ENCODE measurements around the gene ARHGAP18.

Gene ARHGAP18

DNA sequence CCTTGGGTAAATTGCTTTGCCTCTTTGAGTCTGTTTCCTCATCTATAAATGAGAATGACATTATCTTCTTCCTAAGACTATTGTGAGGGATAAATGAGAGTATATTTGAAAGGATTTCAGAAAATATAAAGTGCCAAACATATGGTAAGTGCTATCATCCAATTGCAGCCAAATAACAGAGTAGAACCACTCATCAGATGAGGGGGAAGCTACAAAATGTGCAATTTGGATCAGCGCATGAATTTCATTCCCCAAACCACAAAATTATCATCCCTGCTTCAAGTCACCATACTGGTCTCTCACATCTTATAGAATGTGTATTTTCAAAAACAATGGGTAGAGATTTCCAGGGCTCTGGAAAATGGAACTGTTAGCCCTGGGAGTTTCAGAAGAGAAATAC lies 158.5 kb downstream of the ARHGAP18 start:
- CTCF ChIA-PET, result interaction anchor here (1.1 to 1.4 kb wide), 2 partner anchors 52 to 224 kb away, joined by 4 to 7 read pairs; no protein-coding TSS in a partner anchor
- no peaks in the 10 kb centered on the region for H3K9me3 ChIP-seq (ENCODE audit: control insufficient read depth, insufficient read depth, low read depth, low read length)
- no peak overlapping the region for H3K27ac ChIP-seq (ENCODE audit: extremely low read depth, low read depth, low read length)
- H3K36me3 ChIP-seq (ENCODE audit: control insufficient read depth in 2 of 2, insufficient read depth in 1 of 2, low read length in 2 of 2), result no peaks in the 10 kb centered on the region
- H3K4me1 ChIP-seq (ENCODE audit: control insufficient read depth, insufficient read depth, low read length), result no peaks in the 10 kb centered on the region
- POLR2A ChIA-PET, result no interaction called here
- no peak overlapping the region for H3K4me3 ChIP-seq (ENCODE audit: low read depth, low read length)
- no peak for TF ChIP-seq ZNF558 (tag by site-specific recombination; IDR thresholded peaks at IDR 0.05)
- TF ChIP-seq ZNF48 (tag by site-specific recombination; IDR thresholded peaks at IDR 0.05), result no peak
- no peak for TF ChIP-seq ZNF155 (tag by site-specific recombination; IDR thresholded peaks at IDR 0.05)
- TF ChIP-seq ZNF768 (tag by site-specific recombination; IDR thresholded peaks at IDR 0.05), result no peak
- TF ChIP-seq ZNF776 (tag by site-specific recombination; IDR thresholded peaks at IDR 0.05; ENCODE audit: borderline replicate concordance), result no peak
- TF ChIP-seq ZNF561 (tag by site-specific recombination; IDR thresholded peaks at IDR 0.05; ENCODE audit: borderline replicate concordance), result no peak
- no peak for TF ChIP-seq SP3 (tag by site-specific recombination; IDR thresholded peaks at IDR 0.05)
- TF ChIP-seq ZFP3 (tag by site-specific recombination; IDR thresholded peaks at IDR 0.05; ENCODE audit: low read depth), result no peak
- TF ChIP-seq, protein P1, sequence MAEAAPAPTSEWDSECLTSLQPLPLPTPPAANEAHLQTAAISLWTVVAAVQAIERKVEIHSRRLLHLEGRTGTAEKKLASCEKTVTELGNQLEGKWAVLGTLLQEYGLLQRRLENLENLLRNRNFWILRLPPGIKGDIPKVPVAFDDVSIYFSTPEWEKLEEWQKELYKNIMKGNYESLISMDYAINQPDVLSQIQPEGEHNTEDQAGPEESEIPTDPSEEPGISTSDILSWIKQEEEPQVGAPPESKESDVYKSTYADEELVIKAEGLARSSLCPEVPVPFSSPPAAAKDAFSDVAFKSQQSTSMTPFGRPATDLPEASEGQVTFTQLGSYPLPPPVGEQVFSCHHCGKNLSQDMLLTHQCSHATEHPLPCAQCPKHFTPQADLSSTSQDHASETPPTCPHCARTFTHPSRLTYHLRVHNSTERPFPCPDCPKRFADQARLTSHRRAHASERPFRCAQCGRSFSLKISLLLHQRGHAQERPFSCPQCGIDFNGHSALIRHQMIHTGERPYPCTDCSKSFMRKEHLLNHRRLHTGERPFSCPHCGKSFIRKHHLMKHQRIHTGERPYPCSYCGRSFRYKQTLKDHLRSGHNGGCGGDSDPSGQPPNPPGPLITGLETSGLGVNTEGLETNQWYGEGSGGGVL (tag by site-specific recombination; IDR thresholded peaks at IDR 0.05), result no peak
- no peak for TF ChIP-seq ZNF785 (tag by site-specific recombination; IDR thresholded peaks at IDR 0.05)
- TF ChIP-seq ZBTB21 (tag by site-specific recombination; IDR thresholded peaks at IDR 0.05), result no peak
- TF ChIP-seq ZNF169 (tag by site-specific recombination; IDR thresholded peaks at IDR 0.05), result no peak
- TF ChIP-seq ZNF707 (tag by site-specific recombination; IDR thresholded peaks at IDR 0.05), result no peak
- TF ChIP-seq ZNF311 (tag by site-specific recombination; IDR thresholded peaks at IDR 0.05; ENCODE audit: borderline replicate concordance), result no peak

DNA sequence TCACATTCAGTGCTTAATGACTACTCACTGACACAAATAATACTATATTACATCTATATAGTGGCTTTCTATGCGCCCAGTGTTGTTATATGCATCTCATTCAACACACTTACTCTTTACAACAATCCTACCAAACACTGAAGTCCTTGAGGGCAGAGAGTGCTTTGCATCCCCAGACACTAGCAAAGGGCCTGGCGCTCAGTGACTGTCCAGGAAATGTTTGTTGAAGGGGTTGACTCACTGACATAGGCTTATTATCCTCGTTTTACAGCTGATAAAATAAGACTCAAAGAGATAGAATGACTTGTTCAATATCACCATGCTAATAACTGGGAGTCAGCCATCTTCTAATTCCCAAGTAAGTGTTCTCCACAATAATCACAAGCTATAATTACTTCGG lies 163.3 kb downstream of the ARHGAP18 start:
- Histone ChIP-seq H3K4me3 (ENCODE audit: low read depth, low read length) (no peak overlapping the region), H3K27ac (ENCODE audit: extremely low read depth, low read depth, low read length) (no peak overlapping the region), H3K36me3 (ENCODE audit: control insufficient read depth in 2 of 2, insufficient read depth in 1 of 2, low read length in 2 of 2) (no peaks in the 10 kb centered on the region), H3K4me1 (ENCODE audit: control insufficient read depth, insufficient read depth, low read length) (no peaks in the 10 kb centered on the region), H3K9me3 (ENCODE audit: control insufficient read depth, insufficient read depth, low read depth, low read length) (no peaks in the 10 kb centered on the region)
- TF ChIP-seq PRDM1 (tag by site-specific recombination; IDR thresholded peaks at IDR 0.05) (no peak), OVOL3 (tag by site-specific recombination; IDR thresholded peaks at IDR 0.05) (no peak), ZNF585B (tag by site-specific recombination; IDR thresholded peaks at IDR 0.05) (no peak), ZNF366 (tag by site-specific recombination; conservative IDR thresholded peaks at IDR 0.05) (no peak), ZNF837 (tag by site-specific recombination; IDR thresholded peaks at IDR 0.05) (no peak)
- POLR2A ChIA-PET, result no interaction called here
- CTCF ChIA-PET, result interaction anchor here (0.6 to 1.9 kb wide), 6 partner anchors 20 to 1013 kb away, joined by 3 to 9 read pairs (median 4); no protein-coding TSS in a partner anchor

DNA sequence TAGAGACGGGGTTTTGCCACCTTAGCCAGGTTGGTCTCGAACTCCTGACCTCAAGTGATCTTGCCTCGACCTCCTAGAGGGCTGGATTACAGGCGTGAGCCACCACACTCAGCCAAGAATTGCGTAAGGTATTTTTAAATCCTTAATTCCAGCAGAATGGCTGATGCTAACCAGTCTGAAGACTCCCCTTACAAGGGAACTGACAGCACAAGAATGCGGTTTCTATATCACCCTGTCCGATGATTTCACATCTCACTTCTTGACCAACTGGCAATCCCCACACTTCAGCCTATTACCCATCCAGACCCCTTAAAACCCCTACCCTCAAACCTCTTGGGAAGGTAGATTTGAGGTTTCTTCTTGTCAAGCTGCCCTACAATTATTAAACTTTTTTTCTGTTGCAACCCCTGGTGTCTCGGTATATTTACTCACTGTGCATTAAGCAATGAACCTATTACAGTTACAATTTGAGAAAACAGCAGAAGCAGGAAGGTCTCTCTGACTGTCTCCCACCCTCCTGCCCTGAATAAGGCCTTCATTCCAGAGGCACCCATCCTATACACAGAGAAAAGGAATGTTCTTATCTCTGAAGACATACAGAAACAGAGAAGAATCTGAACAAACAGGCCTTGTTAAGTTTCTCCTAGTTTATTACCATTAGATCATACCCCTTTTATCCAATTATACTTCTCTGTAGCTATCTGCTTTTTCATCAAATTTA lies 164.9 kb downstream of the ARHGAP18 start:
- no peaks in the 10 kb centered on the region for H3K9me3 ChIP-seq (ENCODE audit: control insufficient read depth, insufficient read depth, low read depth, low read length)
- H3K27ac ChIP-seq (ENCODE audit: extremely low read depth, low read depth, low read length), result no peak overlapping the region
- no peak overlapping the region for H3K4me3 ChIP-seq (ENCODE audit: low read depth, low read length)
- POLR2A ChIA-PET, result no interaction called here
- no peaks in the 10 kb centered on the region for H3K36me3 ChIP-seq (ENCODE audit: control insufficient read depth in 2 of 2, insufficient read depth in 1 of 2, low read length in 2 of 2)
- TF ChIP-seq ZNF837 (tag by site-specific recombination; IDR thresholded peaks at IDR 0.05) (no peak), ZBTB20 (tag by site-specific recombination; IDR thresholded peaks at IDR 0.05) (no peak), ZNF76 (tag by site-specific recombination; IDR thresholded peaks at IDR 0.05; ENCODE audit: borderline replicate concordance, low read depth) (no peak), ZNF677 (tag by site-specific recombination; IDR thresholded peaks at IDR 0.05) (no peak), ZNF133 (tag by site-specific recombination; IDR thresholded peaks at IDR 0.05) (no peak), ZNF404 (tag by site-specific recombination; IDR thresholded peaks at IDR 0.05) (no peak), ZNF223 (tag by site-specific recombination; IDR thresholded peaks at IDR 0.05) (no peak), PRDM1 (tag by site-specific recombination; IDR thresholded peaks at IDR 0.05) (no peak), RBAK (tag by site-specific recombination; IDR thresholded peaks at IDR 0.05) (no peak)
- TF ChIP-seq, protein P2, sequence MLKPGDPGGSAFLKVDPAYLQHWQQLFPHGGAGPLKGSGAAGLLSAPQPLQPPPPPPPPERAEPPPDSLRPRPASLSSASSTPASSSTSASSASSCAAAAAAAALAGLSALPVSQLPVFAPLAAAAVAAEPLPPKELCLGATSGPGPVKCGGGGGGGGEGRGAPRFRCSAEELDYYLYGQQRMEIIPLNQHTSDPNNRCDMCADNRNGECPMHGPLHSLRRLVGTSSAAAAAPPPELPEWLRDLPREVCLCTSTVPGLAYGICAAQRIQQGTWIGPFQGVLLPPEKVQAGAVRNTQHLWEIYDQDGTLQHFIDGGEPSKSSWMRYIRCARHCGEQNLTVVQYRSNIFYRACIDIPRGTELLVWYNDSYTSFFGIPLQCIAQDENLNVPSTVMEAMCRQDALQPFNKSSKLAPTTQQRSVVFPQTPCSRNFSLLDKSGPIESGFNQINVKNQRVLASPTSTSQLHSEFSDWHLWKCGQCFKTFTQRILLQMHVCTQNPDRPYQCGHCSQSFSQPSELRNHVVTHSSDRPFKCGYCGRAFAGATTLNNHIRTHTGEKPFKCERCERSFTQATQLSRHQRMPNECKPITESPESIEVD (tag by site-specific recombination; IDR thresholded peaks at IDR 0.05), result no peak
- CTCF ChIA-PET, result no interaction called here
- H3K4me1 ChIP-seq (ENCODE audit: control insufficient read depth, insufficient read depth, low read length), result no peaks in the 10 kb centered on the region
